ENCODE results near the gene ADARB2. TPM values are rescaled to one million over a fixed set of nuclear protein-coding genes. Genes with fewer than 3 reads are reported as not detected.
A peak's percentile ranks its signal among the peaks of the same experiment; 100 is the strongest.

The ADARB2 gene
- total RNA-seq, 1 donor from 2014 or later = not detected

- no peak for DNase-seq (ENCODE audit: low spot score in 2 of 2)
- intact Hi-C loops (cut with DNase I) = no loop called here
- no peaks in the 10 kb centered on the region for H3K36me3 ChIP-seq
- H3K9me3 ChIP-seq = no peaks in the 10 kb centered on the region
- H3K27ac ChIP-seq = no peak overlapping the region
- no peaks in the 10 kb centered on the region for H3K4me1 ChIP-seq
- no peaks in the 10 kb centered on the region for H3K27me3 ChIP-seq
- no peak for TF ChIP-seq CTCF (IDR thresholded peaks at IDR 0.05)
- no peak overlapping the region for H3K4me3 ChIP-seq
These were observed 583.4 kb downstream of the ADARB2 start for GRCh38 chr10:1153805-1154351.

GRCh38 chr10:1153251-1153763 is 584.0 kb downstream of the ADARB2 start:
- DNase-seq (ENCODE audit: low spot score in 2 of 2) = no peak
- no peaks in the 10 kb centered on the region for H3K36me3 ChIP-seq
- no peaks in the 10 kb centered on the region for H3K27me3 ChIP-seq
- H3K27ac ChIP-seq = no peak overlapping the region
- H3K4me3 ChIP-seq = no peak overlapping the region
- intact Hi-C loops (cut with DNase I) = no loop called here
- no peaks in the 10 kb centered on the region for H3K4me1 ChIP-seq
- no peak for TF ChIP-seq CTCF (IDR thresholded peaks at IDR 0.05)
- no peaks in the 10 kb centered on the region for H3K9me3 ChIP-seq

GRCh38 chr10:1152386-1153250 is 584.7 kb downstream of the ADARB2 start:
- Histone ChIP-seq H3K27me3 (no peaks in the 10 kb centered on the region), H3K9me3 (no peaks in the 10 kb centered on the region), H3K27ac (no peak overlapping the region), H3K4me3 (no peak overlapping the region), H3K36me3 (no peaks in the 10 kb centered on the region), H3K4me1 (no peaks in the 10 kb centered on the region)
- peak in 1 of 2 donors; percentile 44 for DNase-seq (ENCODE audit: low spot score in 2 of 2)
- TF ChIP-seq CTCF (IDR thresholded peaks at IDR 0.05) = no peak
- intact Hi-C loops (cut with DNase I) = no loop called here

- Histone ChIP-seq H3K27ac (no peak overlapping the region), H3K9me3 (peaks cover 0 to 5% of the 10 kb centered on the region in 2 donors), H3K27me3 (no peaks in the 10 kb centered on the region), H3K4me1 (no peaks in the 10 kb centered on the region), H3K36me3 (no peaks in the 10 kb centered on the region), H3K4me3 (no peak overlapping the region)
- TF ChIP-seq CTCF (IDR thresholded peaks at IDR 0.05) = no peak
- intact Hi-C loops (cut with DNase I) = no loop called here
- peak in 1 of 2 donors; percentile 25 for DNase-seq (ENCODE audit: low spot score in 2 of 2)
These were observed 586.0 kb downstream of the ADARB2 start for GRCh38 chr10:1151076-1152033.

- Histone ChIP-seq H3K4me1 (no peaks in the 10 kb centered on the region), H3K36me3 (no peaks in the 10 kb centered on the region), H3K27me3 (no peaks in the 10 kb centered on the region), H3K4me3 (no peak overlapping the region), H3K27ac (no peak overlapping the region), H3K9me3 (peaks cover 0 to 8% of the 10 kb centered on the region in 2 donors)
- no peak for TF ChIP-seq CTCF (IDR thresholded peaks at IDR 0.05)
- intact Hi-C loops (cut with DNase I) = no loop called here
- peak in 1 of 2 donors; percentile 52 for DNase-seq (ENCODE audit: low spot score in 2 of 2)
These were observed 586.7 kb downstream of the ADARB2 start for GRCh38 chr10:1150638-1150955.

Measured in ascending aorta (tissue), 2 donors.